ENCODE data around the gene DPH1.

DPH1 gene

GRCh38 chr17:2035541-2036488, 5.9 kb downstream of the DPH1 start:
- DNase-seq (ENCODE audit: low read depth) = no peak
- TF ChIP-seq MYC (IDR thresholded peaks at IDR 0.05; ENCODE audit: low read depth, low read length) = no peak
- no peak for TF ChIP-seq POLR2A (IDR thresholded peaks at IDR 0.05; ENCODE audit: extremely low read depth, insufficient read length)
- no peak for TF ChIP-seq CTCF (IDR thresholded peaks at IDR 0.05; ENCODE audit: low read depth, low read length)
- TF ChIP-seq MAX (IDR thresholded peaks at IDR 0.05; ENCODE audit: low read depth, low read length) = no peak
- H3K4me3 ChIP-seq (ENCODE audit: low read depth, low read length) = no peak overlapping the region

- H3K4me3 ChIP-seq (ENCODE audit: low read depth, low read length) = no peak overlapping the region
- TF ChIP-seq POLR2A (IDR thresholded peaks at IDR 0.05; ENCODE audit: extremely low read depth, insufficient read length) = no peak
- TF ChIP-seq MYC (IDR thresholded peaks at IDR 0.05; ENCODE audit: low read depth, low read length) = no peak
- no peak for TF ChIP-seq CTCF (IDR thresholded peaks at IDR 0.05; ENCODE audit: low read depth, low read length)
- TF ChIP-seq MAX (IDR thresholded peaks at IDR 0.05; ENCODE audit: low read depth, low read length) = no peak
- no peak for DNase-seq (ENCODE audit: low read depth)
Observed at GRCh38 chr17:2037155-2037554, 7.2 kb downstream of the DPH1 start.

GRCh38 chr17:2040219-2040827, 10.4 kb downstream of the DPH1 start:
- H3K4me3 ChIP-seq (ENCODE audit: low read depth, low read length) = no peak overlapping the region
- TF ChIP-seq POLR2A (IDR thresholded peaks at IDR 0.05; ENCODE audit: extremely low read depth, insufficient read length) (no peak), CTCF (IDR thresholded peaks at IDR 0.05; ENCODE audit: low read depth, low read length) (no peak), MYC (IDR thresholded peaks at IDR 0.05; ENCODE audit: low read depth, low read length) (no peak), MAX (IDR thresholded peaks at IDR 0.05; ENCODE audit: low read depth, low read length) (no peak)
- no peak for DNase-seq (ENCODE audit: low read depth)

GRCh38 chr17:2040942-2041560, 11.1 kb downstream of the DPH1 start:
- H3K4me3 ChIP-seq (ENCODE audit: low read depth, low read length) = no peak overlapping the region
- DNase-seq (ENCODE audit: low read depth) = no peak
- no peak for TF ChIP-seq MYC (IDR thresholded peaks at IDR 0.05; ENCODE audit: low read depth, low read length)
- no peak for TF ChIP-seq MAX (IDR thresholded peaks at IDR 0.05; ENCODE audit: low read depth, low read length)
- no peak for TF ChIP-seq POLR2A (IDR thresholded peaks at IDR 0.05; ENCODE audit: extremely low read depth, insufficient read length)
- TF ChIP-seq CTCF (IDR thresholded peaks at IDR 0.05; ENCODE audit: low read depth, low read length) = no peak

- peak; percentile 91 for DNase-seq (ENCODE audit: low read depth)
- TF ChIP-seq MYC (IDR thresholded peaks at IDR 0.05; ENCODE audit: low read depth, low read length) (peak; percentile 79), POLR2A (IDR thresholded peaks at IDR 0.05; ENCODE audit: extremely low read depth, insufficient read length) (peak; percentile 66), CTCF (IDR thresholded peaks at IDR 0.05; ENCODE audit: low read depth, low read length) (peak; percentile 10), MAX (IDR thresholded peaks at IDR 0.05; ENCODE audit: low read depth, low read length) (peak; percentile 41; the same call in 1 of the 2 replicates)
Observed at GRCh38 chr17:2041561-2042389, 11.8 kb downstream of the DPH1 start, which contains the start of gene OVCA2. Gene OVCA2, plus strand, starts transcription at chr17:2042022. Its CDS starts 26 bp downstream, at chr17:2042048.

More at GRCh38 chr17:2041561-2042389, 11.8 kb downstream of the DPH1 start, which contains the start of gene OVCA2:
- peak within 1 kb of the TSS; percentile 70 for H3K4me3 ChIP-seq (ENCODE audit: low read depth, low read length)
